Astrocyte (in vitro differentiated cells and primary cell): ENCODE results near the gene IFT27. TPM values are rescaled to one million over a fixed set of nuclear protein-coding genes. Genes with fewer than 3 reads are reported as not detected.

Experiments used
- DNase-seq: peaks from one replicate; pipeline ENCODE4 v3.0.0-alpha.2; 2010; ENCODE audit warnings: low read depth
- FAIRE-seq: peaks from 2 replicates; lab custom pipeline; 2011; peaks lifted over from hg19 to GRCh38; lab: Jason Lieb, UNC
- H2AFZ ChIP-seq: 2 replicates; pipeline ENCODE4 v1.6.0; 2012; ENCODE audit warnings: low read depth, low read length, inconsistent platforms
- H3K27ac ChIP-seq: 2 replicates; pipeline ENCODE4 v1.5.1; 2011; ENCODE audit warnings: low read depth, low read length, inconsistent platforms
- H3K27me3 ChIP-seq: 2 replicates; pipeline ENCODE4 v1.6.0; 2011; ENCODE audit warnings: low read length, inconsistent platforms; ENCODE audit not compliant: insufficient read depth
- H3K36me3 ChIP-seq: 2 replicates; pipeline ENCODE4 v1.5.1; 2011; ENCODE audit warnings: low read length, inconsistent platforms; ENCODE audit not compliant: insufficient read depth
- H3K4me1 ChIP-seq: 2 replicates; pipeline ENCODE4 v1.5.1; 2011; ENCODE audit warnings: low read length, inconsistent platforms; ENCODE audit not compliant: insufficient read depth
- H3K4me2 ChIP-seq: 2 replicates; pipeline ENCODE4 v1.6.0; 2012; ENCODE audit warnings: low read length, inconsistent platforms
- H3K4me3 ChIP-seq: 2 replicates; pipeline ENCODE4 v1.5.1; 2011; ENCODE audit warnings: low read depth, mild to moderate bottlenecking, low read length, inconsistent platforms; ENCODE audit not compliant: insufficient read depth
- H3K79me2 ChIP-seq: 2 replicates; pipeline ENCODE4 v1.6.0; 2012; ENCODE audit warnings: mild to moderate bottlenecking, low read length, inconsistent platforms; ENCODE audit not compliant: insufficient read depth
- H3K9ac ChIP-seq: 2 replicates; pipeline ENCODE4 v1.6.0; 2012; ENCODE audit warnings: mild to moderate bottlenecking, low read length, inconsistent platforms
- H3K9me3 ChIP-seq: 2 replicates; pipeline ENCODE4 v1.5.1; 2012; ENCODE audit warnings: low read depth, mild to moderate bottlenecking, low read length, inconsistent platforms; ENCODE audit not compliant: insufficient read depth
- H4K20me1 ChIP-seq: 2 replicates; pipeline ENCODE4 v1.6.0; 2012; ENCODE audit warnings: low read length, inconsistent platforms; ENCODE audit not compliant: insufficient read depth
- H3K27ac Mint-ChIP-seq: one replicate; pipeline ENCODE4 v1.8.0; 2021; ENCODE audit warnings: mild to moderate bottlenecking, mixed read lengths; ENCODE audit not compliant: unreplicated experiment
- H3K27me3 Mint-ChIP-seq: one replicate; pipeline ENCODE4 v1.8.0; 2021; ENCODE audit warnings: low read depth, mixed read lengths; ENCODE audit not compliant: unreplicated experiment
- H3K36me3 Mint-ChIP-seq: one replicate; pipeline ENCODE4 v1.8.0; 2021; ENCODE audit warnings: low read depth, mixed read lengths; ENCODE audit not compliant: unreplicated experiment
- H3K4me1 Mint-ChIP-seq: one replicate; pipeline ENCODE4 v1.8.0; 2021; ENCODE audit warnings: low read depth, mixed read lengths; ENCODE audit not compliant: unreplicated experiment
- H3K4me3 Mint-ChIP-seq: one replicate; pipeline ENCODE4 v1.8.0; 2021; ENCODE audit warnings: mild to moderate bottlenecking, moderate library complexity, mixed read lengths; ENCODE audit not compliant: unreplicated experiment
- H3K9me3 Mint-ChIP-seq: one replicate; pipeline ENCODE4 v1.8.0; 2021; ENCODE audit warnings: mild to moderate bottlenecking, mixed read lengths; ENCODE audit not compliant: unreplicated experiment
- CTCF ChIP-seq: IDR thresholded peaks from 2 replicates; pipeline ENCODE4 v1.5.1; 2011; ENCODE audit warnings: low read depth, mild to moderate bottlenecking, inconsistent platforms, low read length, moderate library complexity; ENCODE audit not compliant: insufficient read depth
- EZH2 ChIP-seq: IDR thresholded peaks from 2 replicates; pipeline ENCODE4 v1.6.1; 2012; ENCODE audit warnings: mild to moderate bottlenecking, low read length, inconsistent platforms; ENCODE audit not compliant: insufficient read depth
- total RNA-seq: library from RNA; stranded (reverse); gene quantifications from 2 replicates; pipeline ENCODE4 v1.2.1, GENCODE V29; 2021

IFT27 gene
- total RNA-seq, 1 donor from 2014 or later, result 30.1 TPM

- FAIRE-seq, result no peak
- Mint-ChIP-seq H3K27ac (no peak overlapping the region), H3K27me3 (peaks cover 58% of the 10 kb centered on the region), H3K36me3 (no peaks in the 10 kb centered on the region), H3K4me3 (no peak overlapping the region), H3K4me1 (no peaks in the 10 kb centered on the region), H3K9me3 (no peaks in the 10 kb centered on the region)
- no peaks in the 10 kb centered on the region for H3K36me3 ChIP-seq
- H4K20me1 ChIP-seq, result no peaks in the 10 kb centered on the region
- H3K9ac ChIP-seq, result no peak overlapping the region
- no peaks in the 10 kb centered on the region for H3K4me1 ChIP-seq
- TF ChIP-seq EZH2 (no peak), CTCF (no peak)
- no peak overlapping the region for H3K27ac ChIP-seq
- peaks cover 14% of the 10 kb centered on the region for H3K27me3 ChIP-seq
- no peaks in the 10 kb centered on the region for H3K9me3 ChIP-seq
- DNase-seq, result peak; percentile 65
- H3K79me2 ChIP-seq, result no peaks in the 10 kb centered on the region
- H2AFZ ChIP-seq, result no peak overlapping the region
- H3K4me3 ChIP-seq, result no peak overlapping the region
- no peak overlapping the region for H3K4me2 ChIP-seq
These were observed 41.5 kb downstream of the IFT27 start for GRCh38 chr22:36734171-36735058.

- Mint-ChIP-seq H3K4me3 (no peak overlapping the region), H3K4me1 (no peaks in the 10 kb centered on the region), H3K27me3 (peaks cover 61% of the 10 kb centered on the region), H3K36me3 (no peaks in the 10 kb centered on the region), H3K27ac (no peak overlapping the region), H3K9me3 (no peaks in the 10 kb centered on the region)
- peaks cover 12% of the 10 kb centered on the region for H3K27me3 ChIP-seq
- no peak overlapping the region for H3K27ac ChIP-seq
- no peaks in the 10 kb centered on the region for H3K4me1 ChIP-seq
- H3K9ac ChIP-seq, result no peak overlapping the region
- TF ChIP-seq EZH2 (no peak), CTCF (no peak)
- H3K36me3 ChIP-seq, result no peaks in the 10 kb centered on the region
- no peak overlapping the region for H3K4me3 ChIP-seq
- DNase-seq, result no peak
- H3K79me2 ChIP-seq, result no peaks in the 10 kb centered on the region
- H3K9me3 ChIP-seq, result no peaks in the 10 kb centered on the region
- no peaks in the 10 kb centered on the region for H4K20me1 ChIP-seq
- FAIRE-seq, result no peak
- H3K4me2 ChIP-seq, result no peak overlapping the region
- no peak overlapping the region for H2AFZ ChIP-seq
These were observed 42.6 kb downstream of the IFT27 start for GRCh38 chr22:36733271-36733670.

- Mint-ChIP-seq H3K27ac (no peak overlapping the region), H3K9me3 (no peaks in the 10 kb centered on the region), H3K36me3 (no peaks in the 10 kb centered on the region), H3K4me1 (no peaks in the 10 kb centered on the region), H3K4me3 (no peak overlapping the region), H3K27me3 (peaks cover 64% of the 10 kb centered on the region)
- Histone ChIP-seq H3K27ac (no peak overlapping the region), H3K36me3 (no peaks in the 10 kb centered on the region), H3K79me2 (no peaks in the 10 kb centered on the region), H3K4me3 (no peak overlapping the region), H3K9me3 (no peaks in the 10 kb centered on the region), H3K4me2 (no peak overlapping the region), H2AFZ (no peak overlapping the region), H3K9ac (no peak overlapping the region), H3K27me3 (peaks cover 9% of the 10 kb centered on the region), H3K4me1 (no peaks in the 10 kb centered on the region), H4K20me1 (no peaks in the 10 kb centered on the region)
- no peak for DNase-seq
- TF ChIP-seq EZH2, result no peak
- TF ChIP-seq CTCF, result no peak
- no peak for FAIRE-seq
These were observed 43.3 kb downstream of the IFT27 start for GRCh38 chr22:36732609-36733008.
